T-helper 2 cell treated with Interferon-gamma antibody and Interleukin-4, amounts not matched to agents 5 μg/mL and 100 μg/mL, for 36 hours (primary cell): ENCODE results near the gene SEL1L.
"Not testable (repeated sequence)": the region's sequence is repeated elsewhere in the genome, so short reads cannot be mapped to it uniquely, and the experiment has no call there.

ENCODE experiments used
- DNase-seq: peaks from one replicate; pipeline ENCODE4 v3.0.0; 2021; ENCODE audit warnings: low spot score
- H3K27ac Mint-ChIP-seq: one replicate; pipeline ENCODE4 v1.8.0; 2021; ENCODE audit warnings: mild to moderate bottlenecking, mixed read lengths
- H3K27me3 Mint-ChIP-seq: one replicate; pipeline ENCODE4 v1.8.0; 2021; ENCODE audit warnings: low read depth, mixed read lengths
- H3K36me3 Mint-ChIP-seq: one replicate; pipeline ENCODE4 v1.8.0; 2021; ENCODE audit warnings: low read depth, mixed read lengths
- H3K4me1 Mint-ChIP-seq: one replicate; pipeline ENCODE4 v1.8.0; 2021; ENCODE audit warnings: low read depth, mixed read lengths
- H3K4me3 Mint-ChIP-seq: one replicate; pipeline ENCODE4 v1.8.0; 2022; ENCODE audit warnings: mild to moderate bottlenecking, moderate library complexity, mixed read lengths
- H3K9me3 Mint-ChIP-seq: one replicate; pipeline ENCODE4 v1.8.0; 2021; ENCODE audit warnings: mixed read lengths

Gene SEL1L

GRCh38 chr14:81550001-81550637, 16.5 kb upstream of the SEL1L start:
- Mint-ChIP-seq H3K9me3 (peaks cover 13% of the 10 kb centered on the region), H3K4me3 (peak overlapping the region; percentile 26), H3K27me3 (no peaks in the 10 kb centered on the region), H3K36me3 (peaks cover 5% of the 10 kb centered on the region), H3K27ac (peak overlapping the region; percentile 17), H3K4me1 (peaks cover 30% of the 10 kb centered on the region)
- DNase-seq = no peak

- not testable (repeated sequence) for H3K27ac Mint-ChIP-seq, H3K36me3 Mint-ChIP-seq, H3K4me1 Mint-ChIP-seq, H3K4me3 Mint-ChIP-seq, DNase-seq
- peaks cover 10% of the 10 kb centered on the region for H3K9me3 Mint-ChIP-seq
- H3K27me3 Mint-ChIP-seq = peaks cover 19% of the 10 kb centered on the region
Measured at GRCh38 chr14:81541206-81541605, 7.6 kb upstream of the SEL1L start.

- H3K4me1 Mint-ChIP-seq = peaks cover 22% of the 10 kb centered on the region
- peaks cover 4% of the 10 kb centered on the region for H3K36me3 Mint-ChIP-seq
- peaks cover 11% of the 10 kb centered on the region for H3K27me3 Mint-ChIP-seq
- peaks cover 10% of the 10 kb centered on the region for H3K9me3 Mint-ChIP-seq
- no peak for DNase-seq
- H3K27ac Mint-ChIP-seq = no peak overlapping the region
- no peak overlapping the region for H3K4me3 Mint-ChIP-seq
Measured at GRCh38 chr14:81537193-81537592, 3.5 kb upstream of the SEL1L start.

- H3K36me3 Mint-ChIP-seq = peaks cover 7% of the 10 kb centered on the region
- DNase-seq = no peak
- peaks cover 6% of the 10 kb centered on the region for H3K27me3 Mint-ChIP-seq
- H3K9me3 Mint-ChIP-seq = peaks cover 10% of the 10 kb centered on the region
- no peak overlapping the region for H3K27ac Mint-ChIP-seq
- H3K4me3 Mint-ChIP-seq = no peak overlapping the region
- peaks cover 28% of the 10 kb centered on the region for H3K4me1 Mint-ChIP-seq
Measured at GRCh38 chr14:81536241-81536771, 2.7 kb upstream of the SEL1L start.

- H3K27me3 Mint-ChIP-seq = peaks cover 5% of the 10 kb centered on the region
- peaks cover 28% of the 10 kb centered on the region for H3K4me1 Mint-ChIP-seq
- H3K4me3 Mint-ChIP-seq = peak overlapping the region; percentile 18
- H3K27ac Mint-ChIP-seq = no peak overlapping the region
- DNase-seq = no peak
- peaks cover 7% of the 10 kb centered on the region for H3K36me3 Mint-ChIP-seq
- H3K9me3 Mint-ChIP-seq = peaks cover 10% of the 10 kb centered on the region
Measured at GRCh38 chr14:81535396-81536164, 1.9 kb upstream of the SEL1L start.

- peaks cover 33% of the 10 kb centered on the region for H3K4me1 Mint-ChIP-seq
- peak overlapping the region; percentile 18 for H3K4me3 Mint-ChIP-seq
- H3K9me3 Mint-ChIP-seq = peaks cover 10% of the 10 kb centered on the region
- peaks cover 1% of the 10 kb centered on the region for H3K27me3 Mint-ChIP-seq
- peak overlapping the region; percentile 20 for H3K27ac Mint-ChIP-seq
- peaks cover 7% of the 10 kb centered on the region for H3K36me3 Mint-ChIP-seq
- no peak for DNase-seq
Measured at GRCh38 chr14:81534510-81535074, 939 bp upstream of the SEL1L start.

GRCh38 chr14:81533212-81533535, 479 bp downstream of the SEL1L start:
- DNase-seq = no peak
- peaks cover 39% of the 10 kb centered on the region for H3K4me1 Mint-ChIP-seq
- H3K4me3 Mint-ChIP-seq = peak overlapping the region; percentile 96
- H3K27me3 Mint-ChIP-seq = no peaks in the 10 kb centered on the region
- H3K36me3 Mint-ChIP-seq = peaks cover 7% of the 10 kb centered on the region
- H3K27ac Mint-ChIP-seq = peak overlapping the region; percentile 88
- H3K9me3 Mint-ChIP-seq = peaks cover 10% of the 10 kb centered on the region

- H3K27me3 Mint-ChIP-seq = no peaks in the 10 kb centered on the region
- DNase-seq = no peak
- H3K36me3 Mint-ChIP-seq = peaks cover 23% of the 10 kb centered on the region
- no peak overlapping the region for H3K27ac Mint-ChIP-seq
- H3K4me1 Mint-ChIP-seq = peaks cover 30% of the 10 kb centered on the region
- no peak overlapping the region for H3K4me3 Mint-ChIP-seq
- no peaks in the 10 kb centered on the region for H3K9me3 Mint-ChIP-seq
Measured at GRCh38 chr14:81529391-81529790, 4.3 kb downstream of the SEL1L start.

- Mint-ChIP-seq H3K4me3 (no peak overlapping the region), H3K36me3 (peaks cover 44% of the 10 kb centered on the region), H3K27ac (no peak overlapping the region), H3K4me1 (peaks cover 20% of the 10 kb centered on the region), H3K27me3 (no peaks in the 10 kb centered on the region), H3K9me3 (no peaks in the 10 kb centered on the region)
- DNase-seq = no peak
Measured at GRCh38 chr14:81525129-81525528, 8.5 kb downstream of the SEL1L start.

GRCh38 chr14:81523616-81524015, 10.0 kb downstream of the SEL1L start:
- no peaks in the 10 kb centered on the region for H3K27me3 Mint-ChIP-seq
- H3K4me1 Mint-ChIP-seq = peaks cover 22% of the 10 kb centered on the region
- no peak for DNase-seq
- H3K4me3 Mint-ChIP-seq = no peak overlapping the region
- no peaks in the 10 kb centered on the region for H3K9me3 Mint-ChIP-seq
- H3K36me3 Mint-ChIP-seq = peaks cover 55% of the 10 kb centered on the region
- H3K27ac Mint-ChIP-seq = peak overlapping the region; percentile 2

- H3K27ac Mint-ChIP-seq = no peak overlapping the region
- peaks cover 20% of the 10 kb centered on the region for H3K4me1 Mint-ChIP-seq
- H3K36me3 Mint-ChIP-seq = peaks cover 57% of the 10 kb centered on the region
- no peak overlapping the region for H3K4me3 Mint-ChIP-seq
- no peaks in the 10 kb centered on the region for H3K27me3 Mint-ChIP-seq
- no peak for DNase-seq
- no peaks in the 10 kb centered on the region for H3K9me3 Mint-ChIP-seq
Measured at GRCh38 chr14:81523016-81523415, 10.6 kb downstream of the SEL1L start.

- H3K4me3 Mint-ChIP-seq = no peak overlapping the region
- H3K27ac Mint-ChIP-seq = no peak overlapping the region
Measured at GRCh38 chr14:81521356-81521755, 12.3 kb downstream of the SEL1L start.

GRCh38 chr14:81519200-81520011, 14.2 kb downstream of the SEL1L start:
- H3K9me3 Mint-ChIP-seq = no peaks in the 10 kb centered on the region
- H3K27me3 Mint-ChIP-seq = no peaks in the 10 kb centered on the region
- H3K36me3 Mint-ChIP-seq = peaks cover 58% of the 10 kb centered on the region
- H3K4me3 Mint-ChIP-seq = peak overlapping the region; percentile 54
- H3K4me1 Mint-ChIP-seq = peaks cover 20% of the 10 kb centered on the region
- peak overlapping the region; percentile 88 for H3K27ac Mint-ChIP-seq
- DNase-seq = peak; percentile 8

More at GRCh38 chr14:81521356-81521755, 12.3 kb downstream of the SEL1L start:
- peaks cover 18% of the 10 kb centered on the region for H3K4me1 Mint-ChIP-seq
- no peaks in the 10 kb centered on the region for H3K27me3 Mint-ChIP-seq
- no peaks in the 10 kb centered on the region for H3K9me3 Mint-ChIP-seq
- no peak for DNase-seq
- H3K36me3 Mint-ChIP-seq = peaks cover 52% of the 10 kb centered on the region
